GM23248 (cell line): Measurements from ENCODE around the gene ABR. TPM values are rescaled to one million over a fixed set of nuclear protein-coding genes. Genes with fewer than 3 reads are reported as not detected.
A peak's percentile ranks its signal among the peaks of the same experiment; 100 is the strongest.

Experiments used
- DNase-seq: peaks from one replicate; pipeline ENCODE4 v3.0.0-alpha.2; 2015
- H2AFZ ChIP-seq: fragments of 200-600 bp; sonication (generic); 2 replicates; pipeline ENCODE4 v1.6.1; 2016; ENCODE audit warnings: antibody characterized with exemption
- H3F3A ChIP-seq: fragments of 200-600 bp; sonication (generic); 2 replicates; pipeline ENCODE4 v1.6.1; 2016; ENCODE audit warnings: mild to moderate bottlenecking, antibody characterized with exemption, mixed run types; ENCODE audit not compliant: insufficient read depth
- H3K27ac ChIP-seq: fragments of 200-600 bp; sonication (generic); 2 replicates; pipeline ENCODE4 v1.5.1; 2016; ENCODE audit warnings: mild to moderate bottlenecking
- H3K27me3 ChIP-seq: fragments of 200-600 bp; sonication (generic); replicated peaks from 2 replicates; pipeline ENCODE4 v1.6.1; 2016; ENCODE audit warnings: mild to moderate bottlenecking; ENCODE audit not compliant: insufficient read depth
- H3K36me3 ChIP-seq: fragments of 200-600 bp; sonication (generic); 2 replicates; pipeline ENCODE4 v1.6.1; 2016; ENCODE audit warnings: low read depth, mild to moderate bottlenecking
- H3K4me1 ChIP-seq: fragments of 200-600 bp; sonication (generic); 2 replicates; pipeline ENCODE4 v1.6.1; 2016; ENCODE audit warnings: mild to moderate bottlenecking; ENCODE audit not compliant: insufficient read depth
- H3K4me2 ChIP-seq: fragments of 200-600 bp; sonication (generic); one replicate; pipeline ENCODE4 v1.6.1; 2016; ENCODE audit warnings: mild to moderate bottlenecking; ENCODE audit not compliant: unreplicated experiment
- H3K4me3 ChIP-seq: fragments of 200-600 bp; sonication (generic); 2 replicates; pipeline ENCODE4 v1.5.1; 2016; ENCODE audit warnings: mild to moderate bottlenecking
- H3K79me2 ChIP-seq: fragments of 200-600 bp; sonication (generic); 2 replicates; pipeline ENCODE4 v1.6.1; 2016; ENCODE audit warnings: mild to moderate bottlenecking; ENCODE audit not compliant: insufficient read depth
- H3K9ac ChIP-seq: fragments of 200-600 bp; sonication (generic); 2 replicates; pipeline ENCODE4 v1.6.1; 2016; ENCODE audit warnings: mild to moderate bottlenecking
- H3K9me2 ChIP-seq: fragments of 200-600 bp; sonication (generic); 2 replicates; pipeline ENCODE4 v1.6.1; 2016; ENCODE audit warnings: mixed run types, mild to moderate bottlenecking, moderate library complexity; ENCODE audit not compliant: insufficient read depth
- H3K9me3 ChIP-seq: fragments of 200-600 bp; sonication (generic); one replicate; pipeline ENCODE4 v1.6.1; 2017; ENCODE audit warnings: low read depth
- H4K20me1 ChIP-seq: fragments of 200-600 bp; sonication (generic); 2 replicates; pipeline ENCODE4 v1.6.0; 2016; ENCODE audit not compliant: insufficient read depth
- EZH2 ChIP-seq: fragments of 200-600 bp; sonication (generic); IDR thresholded peaks from 2 replicates; pipeline ENCODE4 v1.6.1; 2018; ENCODE audit warnings: antibody characterized with exemption, mild to moderate bottlenecking; ENCODE audit not compliant: insufficient read depth, poor library complexity, severe bottlenecking
- EZH2phosphoT487 ChIP-seq: fragments of 200-600 bp; sonication (generic); IDR thresholded peaks from 2 replicates; pipeline ENCODE4 v1.6.1; 2018; ENCODE audit warnings: antibody characterized with exemption, moderate library complexity, mild to moderate bottlenecking, low read depth; ENCODE audit not compliant: insufficient read depth
- WGBS, 2 experiments: methylation state at CpG; one replicate each; pipeline ENCODE4 v1.1.6; 2015 to 2017; ENCODE audit warnings: low lambda C conversion rate in 2 of 2, low coverage in 1 of 2; ENCODE audit errors: missing lambda C conversion rate in 2 of 2; 5-methylcytosine and 5-hydroxymethylcytosine counted together
- in situ Hi-C: fragments of 300-500 bp; cut with MboI; formaldehyde crosslinking; loops from 2 replicates; pipeline ENCODE4 v1.15.0; 2020
- polyA plus RNA-seq: library from polyadenylated mRNA; unstranded; fragments of >200 nt; fragmentation: Nextera tagmentation; extraction: Ambion mirVana; gene quantifications from 2 replicates; pipeline ENCODE4 v1.2.1, GENCODE V29; 2016
- total RNA-seq: library from RNA; depleted of rRNA; stranded (reverse); fragments of >200 nt; shearing (Covaris generic); gene quantifications from 2 replicates; pipeline ENCODE4 v1.2.3, GENCODE V29; 2014

ABR gene
- total and polyA plus RNA-seq, 2 experiments from 2014 or later: 24.4 to 38.2 TPM

DNA sequence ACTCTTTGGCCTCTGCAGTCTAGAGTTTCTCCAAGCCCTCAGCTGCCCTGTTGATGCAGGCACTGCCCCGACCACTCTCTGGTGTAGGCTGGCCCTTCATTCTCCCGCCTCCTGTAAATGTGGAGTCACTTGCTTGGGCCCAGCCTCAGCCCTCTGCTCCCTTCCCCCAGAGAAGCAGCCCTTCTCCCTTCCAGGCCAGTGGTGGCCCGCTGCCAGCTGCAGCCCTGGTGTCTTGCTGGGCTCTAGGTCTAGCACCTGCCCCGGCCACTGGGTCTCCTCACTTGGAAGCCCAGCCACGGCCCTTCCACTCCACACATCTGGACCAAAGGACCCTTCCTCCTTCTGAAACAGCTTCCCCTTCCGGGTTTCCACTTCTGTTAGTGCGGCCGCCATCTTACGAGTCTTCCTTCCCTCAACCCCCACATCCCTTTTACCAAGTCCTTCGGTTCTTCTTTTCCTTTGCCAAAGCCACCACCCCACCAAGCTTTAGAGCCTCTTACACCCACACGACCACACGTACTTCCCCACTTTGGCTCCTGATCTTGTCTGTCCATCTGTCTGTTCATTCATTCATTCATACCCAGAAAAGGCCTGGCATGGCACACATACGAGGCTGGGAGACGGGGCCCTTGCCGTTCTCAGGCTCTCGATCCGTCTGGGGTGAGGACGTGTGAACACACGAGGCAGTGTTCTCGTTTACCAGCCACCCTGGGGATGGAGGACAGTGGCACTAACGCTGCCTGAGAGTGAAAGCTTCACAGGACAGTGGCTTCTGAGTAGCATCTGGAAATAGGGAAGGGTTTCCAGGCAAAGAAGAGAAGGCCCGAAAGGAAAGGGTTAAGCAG, 68.0 kb downstream of the ABR start:
- in situ Hi-C loops: no loop called here

DNA sequence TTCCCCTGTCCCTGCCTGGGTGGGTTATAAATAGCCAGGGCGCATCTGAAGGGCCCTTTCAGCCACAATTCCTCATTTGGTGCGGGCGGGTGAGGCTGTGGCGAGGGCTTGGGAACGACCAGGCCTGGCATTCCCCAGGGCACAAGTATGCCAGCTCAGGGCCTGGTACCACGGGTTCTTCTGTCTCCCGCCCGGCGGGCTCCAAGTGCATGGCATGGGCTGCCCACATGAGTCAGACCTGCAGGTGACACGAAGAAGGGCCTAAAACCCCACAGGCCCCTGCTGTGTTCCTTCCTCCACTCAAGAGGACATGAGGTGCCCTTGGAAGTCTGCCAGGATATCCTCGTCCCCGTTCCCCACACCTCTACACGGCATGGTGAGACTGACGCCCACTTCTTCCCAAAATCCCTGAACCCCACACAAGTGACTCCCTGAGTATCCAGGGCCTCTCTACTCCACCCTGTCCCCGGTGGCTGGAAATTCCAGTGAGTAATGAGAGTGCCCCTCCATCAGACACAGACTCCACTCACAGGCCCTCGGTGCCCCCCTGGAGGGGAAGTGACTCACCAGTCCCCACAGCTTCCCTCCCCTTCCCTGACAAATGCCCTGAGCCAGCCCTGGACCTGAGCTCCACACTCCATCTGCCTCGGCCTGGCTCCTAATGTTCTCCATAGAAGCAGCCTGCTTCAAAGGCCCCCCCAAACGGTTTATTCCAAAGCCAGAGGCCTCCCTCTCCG, 68.8 kb downstream of the ABR start:
- Histone ChIP-seq H2AFZ (peak overlapping the region; percentile 26; the same call in 1 of the 2 replicates), H3K4me2 (peak overlapping the region; percentile 67), H4K20me1 (no peaks in the 10 kb centered on the region), H3K9me2 (no peaks in the 10 kb centered on the region), H3K79me2 (peaks cover 23% of the 10 kb centered on the region), H3K4me3 (no peak overlapping the region), H3K27ac (peak overlapping the region; percentile 60), H3K27me3 (no peaks in the 10 kb centered on the region), H3K4me1 (peaks cover 39% of the 10 kb centered on the region), H3K9ac (peak overlapping the region; percentile 33; the same call in 1 of the 2 replicates), H3K9me3 (no peaks in the 10 kb centered on the region), H3F3A (peaks cover 11% of the 10 kb centered on the region), H3K36me3 (no peaks in the 10 kb centered on the region)
- 39 to 43% methylated on average over 17 to 19 of the region's 19 CpGs for WGBS, 2 experiments
- no peak for TF ChIP-seq EZH2
- no peak for TF ChIP-seq EZH2phosphoT487
- DNase-seq: peak; percentile 88
- in situ Hi-C loops: no loop called here

More for the DNA sequence above, 68.0 kb downstream of the ABR start:
- 84 to 86% methylated on average over 22 of the region's 22 CpGs for WGBS, 2 experiments
- peaks cover 39% of the 10 kb centered on the region for H3K4me1 ChIP-seq
- H3K9me2 ChIP-seq: no peaks in the 10 kb centered on the region
- peak overlapping the region; percentile 33; the same call in 1 of the 2 replicates for H3K9ac ChIP-seq
- TF ChIP-seq EZH2: no peak
- no peak for TF ChIP-seq EZH2phosphoT487
- peak overlapping the region; percentile 26; the same call in 1 of the 2 replicates for H2AFZ ChIP-seq
- H3K27ac ChIP-seq: peak overlapping the region; percentile 60
- H4K20me1 ChIP-seq: no peaks in the 10 kb centered on the region
- no peak overlapping the region for H3K4me3 ChIP-seq
- peak overlapping the region; percentile 67 for H3K4me2 ChIP-seq
- no peaks in the 10 kb centered on the region for H3K9me3 ChIP-seq
- no peaks in the 10 kb centered on the region for H3K27me3 ChIP-seq
- peaks cover 18% of the 10 kb centered on the region for H3K79me2 ChIP-seq
- no peaks in the 10 kb centered on the region for H3K36me3 ChIP-seq
- peaks cover 12% of the 10 kb centered on the region for H3F3A ChIP-seq
- no peak for DNase-seq

DNA sequence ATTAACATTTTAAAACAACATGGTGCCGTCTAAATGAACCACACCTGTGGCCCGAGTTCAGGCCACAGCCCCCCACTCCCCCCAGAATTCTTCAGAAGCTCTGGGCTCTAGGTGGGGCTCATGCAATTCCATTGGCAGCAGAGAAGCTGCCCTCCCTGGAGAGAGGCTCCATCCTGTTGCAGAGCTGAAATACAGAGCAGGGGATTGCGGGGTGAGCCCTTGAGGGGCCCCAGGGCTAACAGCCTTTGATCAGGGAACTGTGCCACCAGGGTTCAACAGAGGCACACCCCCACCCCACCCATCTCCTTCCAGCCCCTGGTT, 69.3 kb downstream of the ABR start:
- no peak overlapping the region for H3K4me3 ChIP-seq
- H2AFZ ChIP-seq: no peak overlapping the region
- no peaks in the 10 kb centered on the region for H4K20me1 ChIP-seq
- peaks cover 28% of the 10 kb centered on the region for H3K79me2 ChIP-seq
- no peaks in the 10 kb centered on the region for H3K9me2 ChIP-seq
- peaks cover 37% of the 10 kb centered on the region for H3K4me1 ChIP-seq
- no peak for DNase-seq
- WGBS, 2 experiments: 45 to 46% methylated on average over 3 of the region's 3 CpGs
- in situ Hi-C loops: no loop called here
- H3K27ac ChIP-seq: peak overlapping the region; percentile 60; the same call in 1 of the 2 replicates
- no peaks in the 10 kb centered on the region for H3K27me3 ChIP-seq
- H3K4me2 ChIP-seq: no peak overlapping the region
- H3K9ac ChIP-seq: no peak overlapping the region
- no peaks in the 10 kb centered on the region for H3K36me3 ChIP-seq
- H3K9me3 ChIP-seq: no peaks in the 10 kb centered on the region
- no peak for TF ChIP-seq EZH2
- no peak for TF ChIP-seq EZH2phosphoT487
- peaks cover 8% of the 10 kb centered on the region for H3F3A ChIP-seq

DNA sequence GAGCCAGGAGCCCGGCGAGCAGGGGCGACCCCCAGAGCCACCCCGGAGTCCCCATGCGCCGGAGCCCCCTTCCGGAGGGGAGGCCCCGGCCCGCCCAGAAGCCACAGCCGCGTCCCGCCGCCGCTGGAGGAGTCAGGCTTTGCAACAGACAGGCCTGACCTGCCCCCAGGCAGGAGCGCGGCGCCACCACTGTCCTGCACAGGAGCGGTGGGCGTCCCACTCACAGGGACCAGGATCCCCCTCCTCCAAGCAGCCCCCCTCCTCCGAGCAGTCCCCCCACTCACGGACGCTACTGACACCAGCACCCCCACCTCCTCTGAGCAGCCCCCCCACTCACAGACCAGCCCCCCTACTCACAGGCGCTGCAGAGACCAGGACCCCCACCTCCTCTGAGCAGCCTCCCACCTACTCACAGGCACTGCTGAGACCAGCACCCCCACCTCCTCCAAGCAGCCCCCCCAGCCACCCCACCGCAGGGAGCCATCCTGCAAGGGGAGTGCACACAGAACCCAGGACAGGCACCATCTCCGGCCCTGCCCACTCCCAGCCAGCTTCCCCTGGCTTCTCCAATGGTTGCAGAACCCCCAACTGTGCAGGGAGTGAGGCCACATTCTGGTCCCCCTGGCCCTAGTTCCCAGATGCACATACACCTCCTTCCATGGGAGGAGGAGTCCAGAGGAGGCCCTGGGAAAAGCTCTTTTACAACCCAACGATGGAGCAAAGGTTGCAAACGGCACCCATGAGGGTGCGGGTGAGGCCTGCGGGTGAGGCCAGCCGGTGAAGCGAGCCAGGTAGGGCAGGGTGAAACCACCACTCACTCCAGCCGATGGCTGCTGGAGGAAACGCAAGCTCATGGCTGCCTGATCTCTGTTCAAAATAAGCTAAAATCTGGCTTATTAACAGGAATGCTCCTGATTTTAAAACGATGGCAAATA, 69.9 kb downstream of the ABR start:
- Histone ChIP-seq H2AFZ (peak overlapping the region; percentile 79), H3K4me2 (peak overlapping the region; percentile 79)

More for the DNA sequence above, 69.9 kb downstream of the ABR start:
- Histone ChIP-seq H4K20me1 (no peaks in the 10 kb centered on the region), H3K4me1 (peaks cover 31% of the 10 kb centered on the region), H3K27me3 (no peaks in the 10 kb centered on the region), H3K79me2 (peaks cover 32% of the 10 kb centered on the region), H3F3A (peaks cover 8% of the 10 kb centered on the region), H3K27ac (peak overlapping the region; percentile 60), H3K9ac (peak overlapping the region; percentile 79), H3K9me2 (no peaks in the 10 kb centered on the region), H3K36me3 (no peaks in the 10 kb centered on the region), H3K9me3 (no peaks in the 10 kb centered on the region), H3K4me3 (peak overlapping the region; percentile 80)
- 29 to 48% methylated on average over 14 to 26 of the region's 34 CpGs for WGBS, 2 experiments
- DNase-seq: no peak
- TF ChIP-seq EZH2 (no peak), EZH2phosphoT487 (no peak)
- in situ Hi-C loops: no loop called here
